GM23338 (cell line): ENCODE results near the gene NRL.

Experiments used
- CTCF ChIP-seq, 2 experiments: fragments of 200-600 bp in 1 of 2; sonication (generic) in 1 of 2; conservative IDR thresholded peaks; 2 replicates each; pipeline versions ENCODE4 v1.5.1 to v1.6.1; 2016 to 2017; ENCODE audit warnings: antibody characterized with exemption in 2 of 2, low read depth in 2 of 2, mild to moderate bottlenecking in 2 of 2, moderate library complexity in 1 of 2
- POLR2AphosphoS5 ChIP-seq: IDR thresholded peaks from 2 replicates; pipeline ENCODE4 v1.6.1; 2016; ENCODE audit warnings: antibody characterized with exemption, low read depth

- TF ChIP-seq CTCF (conservative IDR thresholded peaks at IDR 0.05; ENCODE audit: low read depth in 2 of 2) (no peak), POLR2AphosphoS5 (no peak)
These were observed 30.3 kb downstream of the NRL start for GRCh38 chr14:24084440-24084839.
